Measurements from ENCODE around the gene RANBP1.

The RANBP1 gene

GRCh38 chr22:20112623-20113511, 3.0 kb upstream of the RANBP1 start:
- no peak for TF ChIP-seq ZBTB7A (IDR thresholded peaks at IDR 0.05; ENCODE audit: low read depth)
- no peak for TF ChIP-seq TAF1 (IDR thresholded peaks at IDR 0.05; ENCODE audit: low read depth)
- TF ChIP-seq USF1 (IDR thresholded peaks at IDR 0.05), result no peak
- TF ChIP-seq TCF12 (IDR thresholded peaks at IDR 0.05; ENCODE audit: low read depth), result no peak
- TF ChIP-seq EP300 (IDR thresholded peaks at IDR 0.05; ENCODE audit: borderline replicate concordance), result no peak
- TF ChIP-seq REST (IDR thresholded peaks at IDR 0.05; ENCODE audit: low read depth), result no peak

- TF ChIP-seq YY1 (IDR thresholded peaks at IDR 0.05; ENCODE audit: low read depth) (no peak), NFIC (IDR thresholded peaks at IDR 0.05) (no peak), EGR1 (IDR thresholded peaks at IDR 0.05) (no peak), EP300 (IDR thresholded peaks at IDR 0.05; ENCODE audit: borderline replicate concordance) (no peak), REST (IDR thresholded peaks at IDR 0.05; ENCODE audit: low read depth) (no peak), CEBPB (IDR thresholded peaks at IDR 0.05) (no peak), TEAD4 (IDR thresholded peaks at IDR 0.05) (no peak), RAD21 (IDR thresholded peaks at IDR 0.05; ENCODE audit: low read depth) (no peak), CREB1 (IDR thresholded peaks at IDR 0.05; ENCODE audit: low read depth) (no peak), TCF12 (IDR thresholded peaks at IDR 0.05; ENCODE audit: low read depth) (no peak), TAF1 (IDR thresholded peaks at IDR 0.05; ENCODE audit: low read depth) (no peak), USF1 (IDR thresholded peaks at IDR 0.05) (no peak), FOXM1 (IDR thresholded peaks at IDR 0.05; ENCODE audit: borderline replicate concordance, low read depth) (no peak), ZBTB7A (IDR thresholded peaks at IDR 0.05; ENCODE audit: low read depth) (no peak)
- TF ChIP-seq, protein P1, sequence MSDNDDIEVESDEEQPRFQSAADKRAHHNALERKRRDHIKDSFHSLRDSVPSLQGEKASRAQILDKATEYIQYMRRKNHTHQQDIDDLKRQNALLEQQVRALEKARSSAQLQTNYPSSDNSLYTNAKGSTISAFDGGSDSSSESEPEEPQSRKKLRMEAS (IDR thresholded peaks at IDR 0.05), result no peak
Observed at GRCh38 chr22:20113551-20114310, 2.2 kb upstream of the RANBP1 start.

- TF ChIP-seq TAF1 (IDR thresholded peaks at IDR 0.05; ENCODE audit: low read depth) (no peak), CREB1 (IDR thresholded peaks at IDR 0.05; ENCODE audit: low read depth) (no peak), REST (IDR thresholded peaks at IDR 0.05; ENCODE audit: low read depth) (no peak), USF1 (IDR thresholded peaks at IDR 0.05) (no peak), TEAD4 (IDR thresholded peaks at IDR 0.05) (no peak)
Observed at GRCh38 chr22:20114506-20115475, 1.1 kb upstream of the RANBP1 start.
